Inflammatory macrophage (primary cell): ENCODE results near the gene CYB561D2.
A peak's percentile ranks its signal among the peaks of the same experiment; 100 is the strongest.
"Not testable (repeated sequence)": the region's sequence is repeated elsewhere in the genome, so short reads cannot be mapped to it uniquely, and the experiment has no call there.

ENCODE experiments used
- DNase-seq, 2 donors: peaks; one replicate each; pipeline ENCODE4 v3.0.0-alpha.2; 2020 to 2022
- total RNA-seq, 18 experiments: gene quantifications; one replicate each; lab custom pipeline; 2026; ENCODE audit warnings: mixed read lengths in 6 of 18, inconsistent platforms in 2 of 18; lab: John Stamatoyannopoulos, UW

Gene CYB561D2
- total RNA-seq, result 7.9 to 23.7 (median 16.4) reads per million in 18 experiments

DNA sequence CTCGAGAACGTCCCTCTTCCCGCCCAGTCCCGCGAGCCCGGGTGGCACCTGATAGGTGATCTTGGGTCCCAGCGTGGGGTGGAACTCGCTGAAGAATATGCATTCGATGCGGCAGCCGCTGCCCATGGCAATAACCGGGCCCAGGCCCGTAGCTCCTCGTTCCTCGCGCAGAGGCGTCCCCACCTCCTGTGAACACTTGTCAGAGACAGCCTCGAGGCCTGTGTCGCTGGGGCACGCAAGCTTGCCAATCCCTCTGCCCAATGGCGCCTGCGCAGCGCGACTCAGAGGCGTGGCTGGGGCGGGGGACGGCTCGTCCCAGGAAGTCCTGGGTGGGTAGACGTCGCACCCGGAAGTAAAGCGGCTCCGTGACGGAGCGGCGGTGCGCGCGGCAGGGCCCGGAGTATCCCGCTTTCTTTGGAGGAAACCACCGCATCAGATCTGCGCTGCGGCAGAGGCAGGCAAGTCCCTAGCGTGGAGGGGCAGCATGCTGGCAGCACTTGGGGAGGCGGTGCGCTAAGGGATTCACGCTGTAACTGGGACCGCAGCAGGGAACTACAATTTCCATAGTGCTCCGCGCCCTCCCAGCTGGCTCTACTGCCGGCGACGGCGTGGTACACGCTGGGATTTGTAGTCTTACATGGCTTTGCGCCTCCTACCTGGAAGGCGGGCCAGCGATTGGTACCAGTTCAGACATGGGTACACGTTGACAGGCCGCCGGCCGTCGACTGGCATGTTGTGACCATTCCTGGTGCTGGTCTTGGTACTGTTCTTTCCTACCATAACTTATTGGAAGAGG, at the start of gene CYB561D2, which contains the start of gene NPRL2:
CYB561D2 (plus strand) TSS at position 336 of the 796 bp plus-strand sequence. CDS start 572 bp downstream, outside the sequence.
NPRL2 (minus strand) TSS at position 249 of the 796 bp plus-strand sequence; CDS start at position 126, 123 bp downstream.
- DNase-seq, result peak; percentile 97 to 98

- DNase-seq, result no peak
Observed at GRCh38 chr3:50302095-50303012, 48.3 kb upstream of the CYB561D2 start.

DNA sequence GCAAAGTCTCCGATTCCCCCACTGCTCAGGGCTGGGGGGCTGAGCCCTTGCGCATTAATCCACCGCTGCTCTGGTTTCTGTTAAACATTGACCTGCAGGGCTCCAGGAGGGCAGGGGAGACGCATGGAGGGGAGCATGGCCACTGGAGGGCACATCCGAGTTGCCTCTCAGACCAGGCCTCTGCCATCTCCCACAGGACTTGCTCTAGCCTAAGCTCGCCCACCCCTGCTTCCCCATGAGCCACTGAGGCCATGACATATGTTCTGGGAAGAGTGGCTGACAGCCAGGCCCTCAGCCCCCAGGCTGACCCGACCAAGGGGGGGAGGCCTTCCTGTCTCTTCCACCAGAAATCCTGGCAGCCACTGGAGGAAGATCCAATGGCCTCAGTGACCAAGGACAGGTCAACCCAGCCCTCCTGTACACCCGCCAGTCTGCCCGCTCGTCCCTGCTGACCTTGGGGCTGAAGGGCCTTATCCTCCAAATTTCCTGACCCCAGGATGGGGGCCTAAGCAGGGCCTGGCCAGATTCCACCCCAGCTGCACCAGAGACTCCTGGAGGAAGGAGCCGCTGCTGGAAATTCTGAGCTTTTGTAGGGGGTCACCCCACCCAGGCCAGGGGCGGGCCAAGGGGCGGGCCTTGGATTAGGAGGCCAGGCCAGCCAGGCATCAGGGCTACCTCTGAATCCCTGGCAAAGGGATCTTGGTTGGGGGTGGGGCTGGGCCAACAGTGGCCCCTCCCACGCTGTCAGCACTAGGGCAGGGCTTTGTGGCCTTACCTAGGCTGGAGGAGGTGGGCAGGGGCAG, 47.4 kb upstream of the CYB561D2 start, which contains the start of gene HYAL1:
HYAL1 (minus strand) TSS at position 562 of the 803 bp plus-strand sequence. CDS start 618 bp downstream, outside the sequence.
- DNase-seq, result no peak

GRCh38 chr3:50304601-50305000, 46.1 kb upstream of the CYB561D2 start:
- DNase-seq, result no peak

- not testable (repeated sequence) for DNase-seq
Observed at GRCh38 chr3:50312041-50312440, 38.6 kb upstream of the CYB561D2 start.

- no peak for DNase-seq
Observed at GRCh38 chr3:50314342-50314741, 36.3 kb upstream of the CYB561D2 start.

GRCh38 chr3:50314816-50315215, 35.8 kb upstream of the CYB561D2 start:
- DNase-seq, result no peak

- DNase-seq, result no peak
Observed at GRCh38 chr3:50316657-50317242, 33.9 kb upstream of the CYB561D2 start.

DNA sequence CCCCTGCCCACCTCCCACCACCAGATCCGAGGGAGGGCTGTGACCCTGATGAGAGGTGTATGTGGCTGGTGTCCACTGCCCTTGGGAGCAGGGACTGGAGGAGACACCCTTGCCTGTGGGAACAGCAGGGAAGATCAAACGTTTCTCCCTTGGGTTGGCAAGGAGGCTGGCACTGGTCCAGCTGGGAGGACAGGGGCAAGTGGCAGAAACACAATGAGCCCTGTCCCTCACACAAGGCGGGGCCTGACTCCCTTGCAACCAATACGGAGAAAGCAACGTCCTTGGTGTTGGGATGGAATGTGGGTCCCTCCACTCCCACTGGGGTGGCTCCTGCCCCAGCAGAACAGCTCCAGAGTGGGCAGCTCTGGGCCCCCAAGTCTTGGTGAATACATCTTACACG, 33.4 kb upstream of the CYB561D2 start:
- DNase-seq, result no peak

DNA sequence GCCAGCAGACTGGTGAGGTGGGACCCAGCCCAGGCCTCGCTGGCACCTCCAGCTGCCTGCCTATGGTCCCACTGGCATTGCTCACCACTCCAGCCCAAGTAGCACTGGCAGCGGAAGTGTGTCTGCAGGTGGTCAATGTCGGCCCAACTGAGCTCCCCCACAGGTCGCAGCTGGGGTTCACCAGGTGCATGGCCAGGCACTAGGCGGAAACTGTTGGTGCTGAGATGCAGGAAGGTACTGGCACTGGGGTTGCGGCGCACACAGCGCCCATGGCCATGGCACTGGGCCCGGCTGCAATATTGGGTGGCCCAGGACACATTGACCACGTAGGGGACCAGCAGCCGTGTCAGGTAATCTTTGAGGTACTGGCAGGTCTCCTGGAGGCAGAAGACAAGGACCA, 32.5 kb upstream of the CYB561D2 start:
- DNase-seq, result no peak

DNA sequence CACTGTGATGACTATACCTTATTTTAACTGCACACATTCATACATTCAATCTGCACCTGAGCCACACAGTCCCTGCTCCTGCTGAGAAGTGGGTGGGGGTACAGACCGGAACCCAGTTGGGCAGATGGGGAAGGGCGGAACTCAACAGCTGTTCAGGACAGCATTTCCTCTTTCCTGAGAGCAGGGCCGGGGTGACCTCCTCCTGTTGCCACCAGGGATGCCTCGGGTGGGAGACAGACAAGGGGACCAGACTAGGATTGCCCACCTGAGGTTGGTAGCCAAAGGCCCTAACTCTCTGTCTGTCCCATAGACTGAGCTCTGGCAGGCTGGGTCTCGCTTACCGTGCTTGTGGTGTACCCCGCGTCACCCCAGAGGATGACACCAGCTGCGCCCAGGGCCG, 32.0 kb upstream of the CYB561D2 start:
- peak; percentile 31 to 36 for DNase-seq

- no peak for DNase-seq
Observed at GRCh38 chr3:50319181-50319893, 31.3 kb upstream of the CYB561D2 start.

- no peak for DNase-seq
Observed at GRCh38 chr3:50319894-50320625, 30.6 kb upstream of the CYB561D2 start.

- DNase-seq, result peak; percentile 60 to 78
Observed at GRCh38 chr3:50320853-50321335, 29.8 kb upstream of the CYB561D2 start.

- peak; percentile 81 to 91 for DNase-seq
Observed at GRCh38 chr3:50321336-50322114, 29.1 kb upstream of the CYB561D2 start.

GRCh38 chr3:50322115-50322385, 28.6 kb upstream of the CYB561D2 start:
- no peak for DNase-seq

DNA sequence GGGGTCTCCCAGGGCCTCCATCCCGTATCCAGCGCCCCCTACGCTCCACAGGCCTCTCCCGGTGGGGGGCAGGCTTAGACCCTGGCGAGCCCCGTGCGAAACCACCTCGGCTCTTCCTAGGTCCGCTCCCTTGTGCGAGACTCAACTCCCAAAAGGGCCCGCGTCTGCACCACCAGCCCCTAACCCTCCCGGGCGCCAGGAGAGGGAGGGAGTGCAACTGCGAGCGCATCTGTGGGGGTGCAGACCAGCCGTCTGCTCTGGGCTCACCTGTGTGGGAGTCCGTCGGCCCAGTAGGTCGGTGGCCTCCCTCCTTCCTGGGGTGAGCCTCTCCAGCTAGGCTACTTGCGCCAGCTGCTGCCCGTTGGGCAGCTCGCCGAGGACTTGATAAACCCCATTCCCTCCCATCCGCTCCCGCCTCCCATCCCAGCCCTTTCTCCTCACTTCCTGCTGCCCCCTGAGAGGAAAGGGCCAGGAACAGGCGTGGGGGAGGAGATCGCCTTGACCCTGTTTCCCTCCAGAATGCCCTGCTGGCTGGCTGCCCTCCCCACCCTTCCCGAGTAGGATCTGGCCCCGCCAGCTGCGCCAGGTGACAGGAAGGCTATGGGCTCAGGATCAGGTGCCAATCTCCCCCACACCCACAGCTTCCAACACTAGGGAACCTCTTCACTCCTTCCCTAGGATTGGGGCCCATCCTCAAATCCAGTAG, 28.1 kb upstream of the CYB561D2 start, which contains the start of gene HYAL2:
HYAL2 (minus strand) TSS at position 360 of the 706 bp plus-strand sequence. CDS start 2,256 bp downstream, outside the sequence.
- no peak for DNase-seq

DNA sequence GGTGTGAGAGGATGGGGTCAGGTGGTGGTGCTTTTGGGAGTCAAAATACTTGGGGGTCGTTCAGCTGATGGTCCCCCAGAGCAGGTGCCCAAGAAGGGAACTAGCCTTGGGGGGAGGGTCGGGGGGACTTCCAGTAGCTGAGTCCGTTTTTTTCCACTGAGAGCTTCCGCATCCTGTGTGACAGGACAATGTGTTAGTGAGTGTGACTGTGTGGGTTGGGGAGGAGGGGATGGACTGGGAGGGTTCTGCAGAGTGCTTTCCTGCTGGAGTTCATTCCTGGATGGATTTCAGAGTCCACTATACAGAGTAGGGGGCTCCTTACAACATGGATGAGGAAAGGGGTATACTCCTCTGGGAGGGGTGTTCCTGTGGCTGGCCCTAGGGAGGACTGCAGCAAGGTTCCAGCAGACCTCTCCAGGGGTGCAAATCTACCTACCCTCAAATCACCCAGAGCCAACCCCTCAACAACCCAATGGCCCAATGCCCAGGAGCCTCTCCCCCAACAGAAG, 27.5 kb upstream of the CYB561D2 start:
- DNase-seq, result peak; percentile 44 to 59
